Neural cell (in vitro differentiated cells): ENCODE results near the gene ARHGAP5. TPM values are rescaled to one million over a fixed set of nuclear protein-coding genes. Genes with fewer than 3 reads are reported as not detected.
A peak's percentile ranks its signal among the peaks of the same experiment; 100 is the strongest.

ENCODE experiments used
- H2AFZ ChIP-seq: fragments of 200-600, 300-800 bp; sonication (generic), shearing (Covaris generic); 2 replicates; pipeline ENCODE4 v1.6.0; 2014; ENCODE audit warnings: low read depth, mild to moderate bottlenecking, antibody characterized with exemption, low read length, moderate library complexity
- H3F3A ChIP-seq: fragments of 200-600 bp; shearing (Covaris generic); 2 replicates; pipeline ENCODE4 v1.6.1; 2016; ENCODE audit warnings: mild to moderate bottlenecking, moderate library complexity, mixed read lengths, antibody characterized with exemption, low read length; ENCODE audit not compliant: insufficient read depth, poor library complexity, severe bottlenecking
- H3K27ac ChIP-seq: fragments of 200-600, 300-800 bp; sonication (generic), shearing (Covaris generic); 2 replicates; pipeline ENCODE4 v1.5.1; 2014; ENCODE audit warnings: mild to moderate bottlenecking, low read length, moderate library complexity
- H3K27me3 ChIP-seq: fragments of 300-800, 200-600 bp; sonication (generic), shearing (Covaris generic); 2 replicates; pipeline ENCODE4 v1.6.0; 2014; ENCODE audit warnings: mild to moderate bottlenecking, low read depth, low read length, moderate library complexity; ENCODE audit not compliant: insufficient read depth
- H3K36me3 ChIP-seq: fragments of 300-800, 200-600 bp; sonication (generic), shearing (Covaris generic); 2 replicates; pipeline ENCODE4 v1.5.1; 2014; ENCODE audit warnings: mild to moderate bottlenecking, antibody characterized with exemption, low read length, moderate library complexity; ENCODE audit not compliant: insufficient read depth
- H3K4me2 ChIP-seq: fragments of 300-800, 200-600 bp; sonication (generic), shearing (Covaris generic); 2 replicates; pipeline ENCODE4 v1.6.0; 2014; ENCODE audit warnings: mild to moderate bottlenecking, low read length
- H3K4me3 ChIP-seq: fragments of 300-800, 200-600 bp; sonication (generic), shearing (Covaris generic); 2 replicates; pipeline ENCODE4 v1.5.1; 2014; ENCODE audit warnings: mild to moderate bottlenecking, low read length, moderate library complexity
- H3K79me2 ChIP-seq: fragments of 200-600 bp; shearing (Covaris generic); replicated peaks from 2 replicates; pipeline ENCODE4 v1.6.0; 2014; ENCODE audit warnings: mild to moderate bottlenecking, low read length, moderate library complexity; ENCODE audit not compliant: insufficient read depth
- H3K9ac ChIP-seq: fragments of 300-800, 200-600 bp; sonication (generic), shearing (Covaris generic); 2 replicates; pipeline ENCODE4 v1.6.1; 2016; ENCODE audit warnings: mild to moderate bottlenecking, low read length, mixed read lengths
- H3K9me2 ChIP-seq: fragments of 200-600 bp; shearing (Covaris generic); 2 replicates; pipeline ENCODE4 v1.6.1; 2016; ENCODE audit warnings: mild to moderate bottlenecking, low read length, mixed read lengths; ENCODE audit not compliant: insufficient read depth
- H3K9me3 ChIP-seq: fragments of 200-600, 300-800 bp; sonication (generic), shearing (Covaris generic); 2 replicates; pipeline ENCODE4 v1.6.1; 2016; ENCODE audit warnings: mild to moderate bottlenecking, mixed run types, low read length, moderate library complexity, mixed read lengths
- H4K20me1 ChIP-seq: fragments of 200-600 bp; shearing (Covaris generic); 2 replicates; pipeline ENCODE4 v1.6.1; 2016; ENCODE audit warnings: mild to moderate bottlenecking, mixed run types; ENCODE audit not compliant: insufficient read depth
- CTCF ChIP-seq: fragments of 450-650 bp; IDR thresholded peaks from 2 replicates; pipeline ENCODE4 v1.5.1; 2014; ENCODE audit warnings: antibody characterized with exemption, mild to moderate bottlenecking, moderate library complexity; ENCODE audit not compliant: poor library complexity, severe bottlenecking
- EP300 ChIP-seq: fragments of 450-650 bp; conservative IDR thresholded peaks from 2 replicates; pipeline ENCODE4 v1.6.1; 2014; ENCODE audit warnings: antibody characterized with exemption, mild to moderate bottlenecking, moderate library complexity; ENCODE audit not compliant: poor library complexity, severe bottlenecking
- EZH2 ChIP-seq: fragments of 200-600, 300-800 bp; shearing (Covaris generic), sonication (generic); IDR thresholded peaks from 2 replicates; pipeline ENCODE4 v1.6.1; 2014; ENCODE audit warnings: antibody characterized with exemption, low read length, borderline replicate concordance, mild to moderate bottlenecking; ENCODE audit not compliant: insufficient read depth, poor library complexity, severe bottlenecking
- MXI1 ChIP-seq: fragments of 450-650 bp; conservative IDR thresholded peaks from 2 replicates; pipeline ENCODE4 v1.6.1; 2014; ENCODE audit warnings: antibody characterized with exemption, mild to moderate bottlenecking; ENCODE audit not compliant: poor library complexity, severe bottlenecking
- POLR2AphosphoS5 ChIP-seq: IDR thresholded peaks from 2 replicates; pipeline ENCODE4 v1.6.1; 2012
- RAD21 ChIP-seq: fragments of 450-650 bp; conservative IDR thresholded peaks from 2 replicates; pipeline ENCODE4 v1.6.1; 2014; ENCODE audit warnings: antibody characterized with exemption, mild to moderate bottlenecking, moderate library complexity
- REST ChIP-seq: IDR thresholded peaks from 2 replicates; pipeline ENCODE4 v1.6.1; 2012; ENCODE audit warnings: borderline replicate concordance
- SMC3 ChIP-seq: fragments of 450-650 bp; conservative IDR thresholded peaks from 2 replicates; pipeline ENCODE4 v1.6.1; 2014; ENCODE audit warnings: antibody characterized with exemption, mild to moderate bottlenecking, moderate library complexity; ENCODE audit not compliant: poor library complexity
- TAF1 ChIP-seq: IDR thresholded peaks from 2 replicates; pipeline ENCODE4 v1.6.1; 2012; ENCODE audit warnings: low read depth
- polyA plus RNA-seq: library from polyadenylated mRNA; depleted of rRNA; stranded (reverse); fragments of >200 nt; gene quantifications from 2 replicates; pipeline ENCODE4 v1.2.3, GENCODE V29; 2014

Gene ARHGAP5
- polyA plus RNA-seq, 1 donor from 2014 or later, result 32.2 TPM

- Histone ChIP-seq H3F3A (peaks cover 8% of the 10 kb centered on the region), H3K9me2 (no peaks in the 10 kb centered on the region), H3K36me3 (no peaks in the 10 kb centered on the region), H4K20me1 (no peaks in the 10 kb centered on the region), H3K9ac (peak within 1 kb of the TSS; percentile 77), H3K9me3 (no peaks in the 10 kb centered on the region), H2AFZ (peak within 1 kb of the TSS; percentile 75), H3K4me2 (peak within 1 kb of the TSS; percentile 62), H3K4me3 (peak within 1 kb of the TSS; percentile 90), H3K79me2 (no peaks in the 10 kb centered on the region), H3K27ac (peak within 1 kb of the TSS; percentile 83), H3K27me3 (no peaks in the 10 kb centered on the region)
- no peak for TF ChIP-seq EP300
- TF ChIP-seq TAF1, result peak; percentile 26
- peak; percentile 11 for TF ChIP-seq MXI1
- no peak for TF ChIP-seq POLR2AphosphoS5
- TF ChIP-seq REST, result peak; percentile 13
These were observed 124.8 kb downstream of the ARHGAP5 start, which contains the start of gene RNU6-7 for GRCh38 chr14:32201816-32202490. TSS of gene RNU6-7 (plus strand) at chr14:32202045.

- H3K4me2 ChIP-seq, result peak overlapping the region; percentile 62
- no peaks in the 10 kb centered on the region for H3K36me3 ChIP-seq
- no peak for TF ChIP-seq SMC3
- no peak for TF ChIP-seq CTCF
- no peak for TF ChIP-seq REST
- no peak for TF ChIP-seq EZH2
- TF ChIP-seq MXI1, result no peak
- no peak for TF ChIP-seq EP300
- TF ChIP-seq TAF1, result no peak
- no peak for TF ChIP-seq RAD21
- no peak for TF ChIP-seq POLR2AphosphoS5
- no peaks in the 10 kb centered on the region for H3K27me3 ChIP-seq
- H3K9ac ChIP-seq, result peak overlapping the region; percentile 77
- H3K79me2 ChIP-seq, result no peaks in the 10 kb centered on the region
- peak overlapping the region; percentile 83 for H3K27ac ChIP-seq
- peak overlapping the region; percentile 75 for H2AFZ ChIP-seq
- H4K20me1 ChIP-seq, result no peaks in the 10 kb centered on the region
- no peaks in the 10 kb centered on the region for H3K9me3 ChIP-seq
- no peaks in the 10 kb centered on the region for H3K9me2 ChIP-seq
- H3K4me3 ChIP-seq, result peak overlapping the region; percentile 90
- peaks cover 8% of the 10 kb centered on the region for H3F3A ChIP-seq
These were observed 125.4 kb downstream of the ARHGAP5 start for GRCh38 chr14:32202491-32202997.
